Activated CD4-positive, alpha-beta T cell treated with anti-CD3 and anti-CD28 coated beads for 24 hours (primary cell): ENCODE data around the gene PSMB11.

ENCODE experiments used
- DNase-seq, 2 donors: peaks; one replicate each; pipeline ENCODE4 v3.0.0-alpha.2; 2020; ENCODE audit warnings: low read depth in 2 of 2

The PSMB11 gene

GRCh38 chr14:23085458-23085857 lies 43.4 kb downstream of the PSMB11 start:
- no peak for DNase-seq

GRCh38 chr14:23086565-23086964 lies 44.6 kb downstream of the PSMB11 start:
- DNase-seq: no peak

- no peak for DNase-seq
Measured at GRCh38 chr14:23089498-23090253, 47.7 kb downstream of the PSMB11 start.

GRCh38 chr14:23090254-23090636 lies 48.2 kb downstream of the PSMB11 start:
- no peak for DNase-seq

GRCh38 chr14:23091294-23092225 lies 49.5 kb downstream of the PSMB11 start:
- DNase-seq: no peak

GRCh38 chr14:23093104-23093503 lies 51.1 kb downstream of the PSMB11 start:
- no peak for DNase-seq

GRCh38 chr14:23093526-23093925 lies 51.5 kb downstream of the PSMB11 start:
- no peak for DNase-seq
